NCI-H345 (cell line): ENCODE results near the gene SCAPER.
"Not testable (repeated sequence)": the region's sequence is repeated elsewhere in the genome, so short reads cannot be mapped to it uniquely, and the experiment has no call there.

Experiments
- DNase-seq: peaks from one replicate; lab custom pipeline; 2025; lab: John Stamatoyannopoulos, UW

Gene SCAPER

GRCh38 chr15:76904461-76905012 lies 603 bp downstream of the SCAPER start:
- DNase-seq: peak; percentile 33

GRCh38 chr15:76903251-76903681 lies 1.9 kb downstream of the SCAPER start:
- peak; percentile 1 for DNase-seq

- DNase-seq: no peak
Observed at GRCh38 chr15:76901965-76902364, 3.2 kb downstream of the SCAPER start.

- DNase-seq: not testable (repeated sequence)
Observed at GRCh38 chr15:76899931-76900310, 5.2 kb downstream of the SCAPER start.

- DNase-seq: not testable (repeated sequence)
Observed at GRCh38 chr15:76899176-76899930, 5.8 kb downstream of the SCAPER start.

- no peak for DNase-seq
Observed at GRCh38 chr15:76898102-76898501, 7.0 kb downstream of the SCAPER start.

GRCh38 chr15:76894174-76894573 lies 11.0 kb downstream of the SCAPER start:
- no peak for DNase-seq

- not testable (repeated sequence) for DNase-seq
Observed at GRCh38 chr15:76892836-76893235, 12.3 kb downstream of the SCAPER start.

GRCh38 chr15:76887280-76888141 lies 17.6 kb downstream of the SCAPER start:
- not testable (repeated sequence) for DNase-seq

GRCh38 chr15:76885212-76885611 lies 19.9 kb downstream of the SCAPER start:
- no peak for DNase-seq

- no peak for DNase-seq
Observed at GRCh38 chr15:76875911-76876310, 29.2 kb downstream of the SCAPER start.

GRCh38 chr15:76873066-76873465 lies 32.1 kb downstream of the SCAPER start:
- DNase-seq: not testable (repeated sequence)

- no peak for DNase-seq
Observed at GRCh38 chr15:76871930-76872329, 33.2 kb downstream of the SCAPER start.

GRCh38 chr15:76868740-76869139 lies 36.4 kb downstream of the SCAPER start:
- no peak for DNase-seq

GRCh38 chr15:76866716-76867321 lies 38.3 kb downstream of the SCAPER start:
- peak; percentile 0 for DNase-seq

GRCh38 chr15:76866008-76866407 lies 39.1 kb downstream of the SCAPER start:
- no peak for DNase-seq

GRCh38 chr15:76865548-76865991 lies 39.6 kb downstream of the SCAPER start:
- no peak for DNase-seq

- no peak for DNase-seq
Observed at GRCh38 chr15:76864586-76864985, 40.6 kb downstream of the SCAPER start.

- no peak for DNase-seq
Observed at GRCh38 chr15:76863693-76864092, 41.4 kb downstream of the SCAPER start.

- no peak for DNase-seq
Observed at GRCh38 chr15:76863123-76863522, 42.0 kb downstream of the SCAPER start.

- DNase-seq: no peak
Observed at GRCh38 chr15:76861815-76862397, 43.2 kb downstream of the SCAPER start.

GRCh38 chr15:76860201-76860600 lies 44.9 kb downstream of the SCAPER start:
- DNase-seq: no peak
